Measurements from ENCODE around the gene AK3. TPM values are rescaled to one million over a fixed set of nuclear protein-coding genes. Genes with fewer than 3 reads are reported as not detected.

Gene AK3
- polyA plus RNA-seq, 1 experiment, result 30.1 TPM

- CTCF ChIA-PET, result interaction anchor here (0.6 to 1.4 kb wide), 4 partner anchors 9 to 58 kb away, joined by 3 read pairs; partner anchors contain the start of gene SPATA6L
- POLR2A ChIA-PET, result no interaction called here
- peak; percentile 99 for DNase-seq (ENCODE audit: low read depth)
- Histone ChIP-seq H3K36me3 (ENCODE audit: control insufficient read depth, insufficient read depth, low read length) (no peaks in the 10 kb centered on the region), H3K27me3 (ENCODE audit: control insufficient read depth, insufficient read depth, low read length) (no peaks in the 10 kb centered on the region), H3K4me3 (ENCODE audit: low read depth, low read length) (no peak overlapping the region)
- TF ChIP-seq CTCF (IDR thresholded peaks at IDR 0.05; ENCODE audit: insufficient read depth, low read depth, low read length), result 0 out of 2 replicates have a peak, but pooled peaks have one; percentile 6
Measured at GRCh38 chr9:4674783-4675182, 66.2 kb downstream of the AK3 start.

- no peak for DNase-seq (ENCODE audit: low read depth)
- H3K27me3 ChIP-seq (ENCODE audit: control insufficient read depth, insufficient read depth, low read length), result no peaks in the 10 kb centered on the region
- ChIA-PET POLR2A (no interaction called here), CTCF (no interaction called here)
- no peak overlapping the region for H3K4me3 ChIP-seq (ENCODE audit: low read depth, low read length)
- TF ChIP-seq CTCF (IDR thresholded peaks at IDR 0.05; ENCODE audit: insufficient read depth, low read depth, low read length), result no peak
- H3K36me3 ChIP-seq (ENCODE audit: control insufficient read depth, insufficient read depth, low read length), result no peaks in the 10 kb centered on the region
Measured at GRCh38 chr9:4671737-4672136, 69.3 kb downstream of the AK3 start.

- ChIA-PET POLR2A (no interaction called here), CTCF (no interaction called here)
- Histone ChIP-seq H3K4me3 (ENCODE audit: low read depth, low read length) (no peak overlapping the region), H3K27me3 (ENCODE audit: control insufficient read depth, insufficient read depth, low read length) (no peaks in the 10 kb centered on the region), H3K36me3 (ENCODE audit: control insufficient read depth, insufficient read depth, low read length) (no peaks in the 10 kb centered on the region)
- DNase-seq (ENCODE audit: low read depth), result no peak
- no peak for TF ChIP-seq CTCF (IDR thresholded peaks at IDR 0.05; ENCODE audit: insufficient read depth, low read depth, low read length)
Measured at GRCh38 chr9:4670591-4670990, 70.4 kb downstream of the AK3 start.

DNA sequence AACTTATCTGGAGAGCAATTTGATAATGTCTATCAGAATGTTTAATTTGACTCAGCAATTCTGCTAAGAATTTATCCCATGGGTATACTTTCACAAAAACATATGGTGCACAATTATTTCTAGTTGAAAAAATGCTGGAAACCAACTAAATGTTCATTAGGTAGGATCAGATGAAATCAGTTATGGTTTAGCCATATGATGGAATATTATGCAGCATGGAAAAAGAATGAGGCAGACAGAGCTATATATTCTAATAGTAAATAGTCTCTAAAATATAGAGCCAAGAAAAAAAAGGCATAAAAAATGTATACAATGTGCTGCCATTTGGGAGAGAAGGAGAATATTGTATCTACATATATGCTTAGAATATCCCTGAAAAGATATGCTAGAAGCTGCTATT is 71.1 kb downstream of the AK3 start:
- TF ChIP-seq CTCF (IDR thresholded peaks at IDR 0.05; ENCODE audit: insufficient read depth, low read depth, low read length), result no peak
- no peak overlapping the region for H3K4me3 ChIP-seq (ENCODE audit: low read depth, low read length)
- no peaks in the 10 kb centered on the region for H3K27me3 ChIP-seq (ENCODE audit: control insufficient read depth, insufficient read depth, low read length)
- DNase-seq (ENCODE audit: low read depth), result no peak
- no peaks in the 10 kb centered on the region for H3K36me3 ChIP-seq (ENCODE audit: control insufficient read depth, insufficient read depth, low read length)
- CTCF ChIA-PET, result interaction anchor here (0.6 to 0.7 kb wide), 2 partner anchors 38 to 239 kb away, joined by 3 read pairs; no protein-coding TSS in a partner anchor
- POLR2A ChIA-PET, result no interaction called here

- TF ChIP-seq CTCF (IDR thresholded peaks at IDR 0.05; ENCODE audit: insufficient read depth, low read depth, low read length), result no peak
- H3K36me3 ChIP-seq (ENCODE audit: control insufficient read depth, insufficient read depth, low read length), result no peaks in the 10 kb centered on the region
- DNase-seq (ENCODE audit: low read depth), result no peak
- no peak overlapping the region for H3K4me3 ChIP-seq (ENCODE audit: low read depth, low read length)
- no peaks in the 10 kb centered on the region for H3K27me3 ChIP-seq (ENCODE audit: control insufficient read depth, insufficient read depth, low read length)
- ChIA-PET CTCF (interaction anchor here (0.5 to 1.4 kb wide), 2 partner anchors 11 to 101 kb away, joined by 3 read pairs; partner anchors contain the start of gene CDC37L1), POLR2A (no interaction called here)
Measured at GRCh38 chr9:4668604-4669003, 72.4 kb downstream of the AK3 start.

All from BJ (cell line).